Measurements from ENCODE around the gene LRRK2.
"Not testable (repeated sequence)": the region's sequence is repeated elsewhere in the genome, so short reads cannot be mapped to it uniquely, and the experiment has no call there.

Gene LRRK2

GRCh38 chr12:40194846-40195245, 30.0 kb upstream of the LRRK2 start:
- Histone ChIP-seq H3K27me3 (ENCODE audit: insufficient read depth, low read length) (no peaks in the 10 kb centered on the region), H3K9ac (ENCODE audit: low read depth, low read length) (no peak overlapping the region), H3K36me3 (ENCODE audit: insufficient read depth, low read length) (no peaks in the 10 kb centered on the region), H3K4me1 (ENCODE audit: insufficient read depth, low read length) (peaks cover 19% of the 10 kb centered on the region), H3K9me3 (ENCODE audit: insufficient read depth, low read depth, low read length) (peaks cover 18% of the 10 kb centered on the region), H3K27ac (ENCODE audit: low read depth, low read length) (no peak overlapping the region), H3K4me3 (ENCODE audit: low read length) (no peak overlapping the region)
- 96% methylated on average over 3 of the region's 3 CpGs for WGBS

- H3K9me3 ChIP-seq (ENCODE audit: insufficient read depth, low read depth, low read length), result no peaks in the 10 kb centered on the region
- no peak overlapping the region for H3K27ac ChIP-seq (ENCODE audit: low read depth, low read length)
- H3K27me3 ChIP-seq (ENCODE audit: insufficient read depth, low read length), result no peaks in the 10 kb centered on the region
- H3K4me1 ChIP-seq (ENCODE audit: insufficient read depth, low read length), result peaks cover 10% of the 10 kb centered on the region
- H3K36me3 ChIP-seq (ENCODE audit: insufficient read depth, low read length), result no peaks in the 10 kb centered on the region
- no peak overlapping the region for H3K4me3 ChIP-seq (ENCODE audit: low read length)
- 89% methylated on average over 4 of the region's 4 CpGs for WGBS
- no peak overlapping the region for H3K9ac ChIP-seq (ENCODE audit: low read depth, low read length)
Observed at GRCh38 chr12:40197590-40197989, 27.2 kb upstream of the LRRK2 start.

GRCh38 chr12:40198601-40199000, 26.2 kb upstream of the LRRK2 start:
- WGBS, result over 99% methylated on average over 4 of the region's 4 CpGs

GRCh38 chr12:40202095-40203059, 22.4 kb upstream of the LRRK2 start:
- Histone ChIP-seq H3K9me3 (ENCODE audit: insufficient read depth, low read depth, low read length) (no peaks in the 10 kb centered on the region), H3K9ac (ENCODE audit: low read depth, low read length) (no peak overlapping the region), H3K36me3 (ENCODE audit: insufficient read depth, low read length) (no peaks in the 10 kb centered on the region), H3K27ac (ENCODE audit: low read depth, low read length) (no peak overlapping the region), H3K27me3 (ENCODE audit: insufficient read depth, low read length) (no peaks in the 10 kb centered on the region), H3K4me3 (ENCODE audit: low read length) (no peak overlapping the region), H3K4me1 (ENCODE audit: insufficient read depth, low read length) (no peaks in the 10 kb centered on the region)
- WGBS, result 100% methylated on average over 1 of the region's 1 CpG

More at GRCh38 chr12:40198601-40199000, 26.2 kb upstream of the LRRK2 start:
- Histone ChIP-seq H3K9me3 (ENCODE audit: insufficient read depth, low read depth, low read length) (no peaks in the 10 kb centered on the region), H3K9ac (ENCODE audit: low read depth, low read length) (no peak overlapping the region), H3K36me3 (ENCODE audit: insufficient read depth, low read length) (no peaks in the 10 kb centered on the region), H3K4me3 (ENCODE audit: low read length) (no peak overlapping the region), H3K27me3 (ENCODE audit: insufficient read depth, low read length) (no peaks in the 10 kb centered on the region), H3K4me1 (ENCODE audit: insufficient read depth, low read length) (peaks cover 3% of the 10 kb centered on the region; the same call in 1 of the 2 replicates), H3K27ac (ENCODE audit: low read depth, low read length) (no peak overlapping the region)

- H3K27me3 ChIP-seq (ENCODE audit: insufficient read depth, low read length), result no peaks in the 10 kb centered on the region
- 75% methylated on average over 4 of the region's 5 CpGs for WGBS
- H3K4me3 ChIP-seq (ENCODE audit: low read length), result no peak overlapping the region
- H3K36me3 ChIP-seq (ENCODE audit: insufficient read depth, low read length), result no peaks in the 10 kb centered on the region
- no peak overlapping the region for H3K9ac ChIP-seq (ENCODE audit: low read depth, low read length)
- no peak overlapping the region for H3K27ac ChIP-seq (ENCODE audit: low read depth, low read length)
- H3K9me3 ChIP-seq (ENCODE audit: insufficient read depth, low read depth, low read length), result no peaks in the 10 kb centered on the region
- no peaks in the 10 kb centered on the region for H3K4me1 ChIP-seq (ENCODE audit: insufficient read depth, low read length)
Observed at GRCh38 chr12:40203060-40203430, 21.8 kb upstream of the LRRK2 start.

- Histone ChIP-seq H3K9me3 (ENCODE audit: insufficient read depth, low read depth, low read length) (no peaks in the 10 kb centered on the region), H3K9ac (ENCODE audit: low read depth, low read length) (no peak overlapping the region), H3K36me3 (ENCODE audit: insufficient read depth, low read length) (no peaks in the 10 kb centered on the region), H3K4me3 (ENCODE audit: low read length) (no peak overlapping the region), H3K27me3 (ENCODE audit: insufficient read depth, low read length) (no peaks in the 10 kb centered on the region), H3K27ac (ENCODE audit: low read depth, low read length) (no peak overlapping the region), H3K4me1 (ENCODE audit: insufficient read depth, low read length) (no peaks in the 10 kb centered on the region)
- 97% methylated on average over 3 of the region's 3 CpGs for WGBS
Observed at GRCh38 chr12:40204337-40204736, 20.5 kb upstream of the LRRK2 start.

GRCh38 chr12:40207551-40207950, 17.2 kb upstream of the LRRK2 start:
- Histone ChIP-seq H3K9me3 (ENCODE audit: insufficient read depth, low read depth, low read length) (peaks cover 12% of the 10 kb centered on the region), H3K27ac (ENCODE audit: low read depth, low read length) (no peak overlapping the region), H3K27me3 (ENCODE audit: insufficient read depth, low read length) (no peaks in the 10 kb centered on the region), H3K4me1 (ENCODE audit: insufficient read depth, low read length) (no peaks in the 10 kb centered on the region), H3K9ac (ENCODE audit: low read depth, low read length) (no peak overlapping the region), H3K36me3 (ENCODE audit: insufficient read depth, low read length) (no peaks in the 10 kb centered on the region), H3K4me3 (ENCODE audit: low read length) (no peak overlapping the region)
- 94% methylated on average over 2 of the region's 2 CpGs for WGBS

GRCh38 chr12:40208707-40209446, 15.9 kb upstream of the LRRK2 start:
- Histone ChIP-seq H3K27ac (ENCODE audit: low read depth, low read length) (no peak overlapping the region), H3K9me3 (ENCODE audit: insufficient read depth, low read depth, low read length) (peaks cover 20% of the 10 kb centered on the region), H3K9ac (ENCODE audit: low read depth, low read length) (no peak overlapping the region), H3K4me3 (ENCODE audit: low read length) (no peak overlapping the region), H3K4me1 (ENCODE audit: insufficient read depth, low read length) (no peaks in the 10 kb centered on the region), H3K36me3 (ENCODE audit: insufficient read depth, low read length) (no peaks in the 10 kb centered on the region), H3K27me3 (ENCODE audit: insufficient read depth, low read length) (no peaks in the 10 kb centered on the region)
- 78% methylated on average over 4 of the region's 4 CpGs for WGBS

GRCh38 chr12:40209886-40210285, 14.9 kb upstream of the LRRK2 start:
- Histone ChIP-seq H3K27ac (ENCODE audit: low read depth, low read length) (no peak overlapping the region), H3K4me3 (ENCODE audit: low read length) (no peak overlapping the region), H3K4me1 (ENCODE audit: insufficient read depth, low read length) (no peaks in the 10 kb centered on the region), H3K9ac (ENCODE audit: low read depth, low read length) (no peak overlapping the region), H3K36me3 (ENCODE audit: insufficient read depth, low read length) (no peaks in the 10 kb centered on the region), H3K27me3 (ENCODE audit: insufficient read depth, low read length) (no peaks in the 10 kb centered on the region), H3K9me3 (ENCODE audit: insufficient read depth, low read depth, low read length) (peaks cover 20% of the 10 kb centered on the region)
- WGBS, result 96% methylated on average over 3 of the region's 4 CpGs

GRCh38 chr12:40211186-40211585, 13.6 kb upstream of the LRRK2 start:
- H3K36me3 ChIP-seq (ENCODE audit: insufficient read depth, low read length); H3K4me1 ChIP-seq (ENCODE audit: insufficient read depth, low read length); H3K9ac ChIP-seq (ENCODE audit: low read depth, low read length); H3K27me3 ChIP-seq (ENCODE audit: insufficient read depth, low read length); H3K4me3 ChIP-seq (ENCODE audit: low read length); H3K27ac ChIP-seq (ENCODE audit: low read depth, low read length): not testable (repeated sequence)
- 100% methylated on average over 1 of the region's 1 CpG for WGBS
- H3K9me3 ChIP-seq (ENCODE audit: insufficient read depth, low read depth, low read length), result peaks cover 20% of the 10 kb centered on the region

- Histone ChIP-seq H3K4me1 (ENCODE audit: insufficient read depth, low read length) (no peaks in the 10 kb centered on the region), H3K4me3 (ENCODE audit: low read length) (no peak overlapping the region), H3K9ac (ENCODE audit: low read depth, low read length) (no peak overlapping the region), H3K27me3 (ENCODE audit: insufficient read depth, low read length) (no peaks in the 10 kb centered on the region), H3K9me3 (ENCODE audit: insufficient read depth, low read depth, low read length) (peaks cover 20% of the 10 kb centered on the region), H3K27ac (ENCODE audit: low read depth, low read length) (no peak overlapping the region), H3K36me3 (ENCODE audit: insufficient read depth, low read length) (no peaks in the 10 kb centered on the region)
- WGBS, result 100% methylated on average over 2 of the region's 2 CpGs
Observed at GRCh38 chr12:40212566-40212965, 12.2 kb upstream of the LRRK2 start.

All from HUES64 (cell line).